Measurements from ENCODE around the gene SMYD3.

GRCh38 chr1:245864872-245865271 is 642.2 kb downstream of the SMYD3 start:
- no peak for TF ChIP-seq POLR2A (IDR thresholded peaks at IDR 0.05; ENCODE audit: low read length)
- TF ChIP-seq GATA1 (IDR thresholded peaks at IDR 0.05; ENCODE audit: low read depth, low read length): no peak
